ENCODE data around the gene PBX2. TPM values are rescaled to one million over a fixed set of nuclear protein-coding genes. Genes with fewer than 3 reads are reported as not detected.

PBX2 gene
- total RNA-seq, 1 experiment from 2014 or later = 122 TPM

DNA sequence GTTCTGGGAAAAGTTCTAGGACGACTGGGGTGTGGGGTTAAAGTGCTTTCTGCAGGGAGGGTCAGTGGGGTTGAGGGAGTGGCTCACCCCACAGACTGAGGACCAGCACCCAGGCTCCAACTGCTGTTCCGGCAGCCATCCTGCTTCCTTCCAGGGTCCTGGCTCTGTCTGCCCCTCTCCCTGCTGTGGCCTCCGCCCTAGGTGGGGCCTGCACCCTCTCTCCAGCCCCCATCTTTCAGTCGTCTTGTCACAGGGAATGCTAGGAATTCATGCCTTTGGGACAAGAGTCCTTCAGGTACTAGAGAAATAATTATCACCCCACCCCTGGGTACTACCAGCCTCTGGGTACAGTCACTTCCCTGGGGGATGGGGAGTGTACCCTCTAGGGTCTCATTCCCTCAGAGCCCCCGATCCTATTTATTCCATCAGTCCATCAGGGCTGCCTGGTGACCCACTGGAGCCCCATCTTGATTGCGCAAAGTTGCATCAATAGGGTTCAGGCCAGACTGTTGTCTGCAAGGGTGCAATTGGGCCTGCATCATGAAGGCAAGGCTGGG, 5.8 kb downstream of the PBX2 start, which contains the start of gene AGER:
AGER (minus strand) TSS at position 170 of the 557 bp plus-strand sequence; CDS start at position 139, 31 bp downstream.
- intact Hi-C loops (cut with micrococcal nuclease; ENCODE audit: unreplicated experiment) = no loop called here
- DNase-seq = no peak
- Mint-ChIP-seq H3K36me3 (ENCODE audit: insufficient read depth, unreplicated experiment) (peaks cover 76% of the 10 kb centered on the region), H3K27me3 (ENCODE audit: unreplicated experiment) (no peaks in the 10 kb centered on the region), H3K4me3 (ENCODE audit: low read depth, unreplicated experiment) (no peak within 1 kb of the TSS), H3K27ac (ENCODE audit: unreplicated experiment) (no peak within 1 kb of the TSS), H3K4me1 (ENCODE audit: low read depth, unreplicated experiment) (peaks cover 22% of the 10 kb centered on the region), H3K9me3 (ENCODE audit: low read depth, unreplicated experiment) (no peaks in the 10 kb centered on the region)
- TF ChIP-seq, protein P1, sequence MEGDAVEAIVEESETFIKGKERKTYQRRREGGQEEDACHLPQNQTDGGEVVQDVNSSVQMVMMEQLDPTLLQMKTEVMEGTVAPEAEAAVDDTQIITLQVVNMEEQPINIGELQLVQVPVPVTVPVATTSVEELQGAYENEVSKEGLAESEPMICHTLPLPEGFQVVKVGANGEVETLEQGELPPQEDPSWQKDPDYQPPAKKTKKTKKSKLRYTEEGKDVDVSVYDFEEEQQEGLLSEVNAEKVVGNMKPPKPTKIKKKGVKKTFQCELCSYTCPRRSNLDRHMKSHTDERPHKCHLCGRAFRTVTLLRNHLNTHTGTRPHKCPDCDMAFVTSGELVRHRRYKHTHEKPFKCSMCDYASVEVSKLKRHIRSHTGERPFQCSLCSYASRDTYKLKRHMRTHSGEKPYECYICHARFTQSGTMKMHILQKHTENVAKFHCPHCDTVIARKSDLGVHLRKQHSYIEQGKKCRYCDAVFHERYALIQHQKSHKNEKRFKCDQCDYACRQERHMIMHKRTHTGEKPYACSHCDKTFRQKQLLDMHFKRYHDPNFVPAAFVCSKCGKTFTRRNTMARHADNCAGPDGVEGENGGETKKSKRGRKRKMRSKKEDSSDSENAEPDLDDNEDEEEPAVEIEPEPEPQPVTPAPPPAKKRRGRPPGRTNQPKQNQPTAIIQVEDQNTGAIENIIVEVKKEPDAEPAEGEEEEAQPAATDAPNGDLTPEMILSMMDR (IDR thresholded peaks at IDR 0.05; ENCODE audit: unreplicated experiment) = no peak
- CTCF ChIA-PET = no interaction called here
- no TSS peak for BruUV-seq (replicated peaks)

DNA sequence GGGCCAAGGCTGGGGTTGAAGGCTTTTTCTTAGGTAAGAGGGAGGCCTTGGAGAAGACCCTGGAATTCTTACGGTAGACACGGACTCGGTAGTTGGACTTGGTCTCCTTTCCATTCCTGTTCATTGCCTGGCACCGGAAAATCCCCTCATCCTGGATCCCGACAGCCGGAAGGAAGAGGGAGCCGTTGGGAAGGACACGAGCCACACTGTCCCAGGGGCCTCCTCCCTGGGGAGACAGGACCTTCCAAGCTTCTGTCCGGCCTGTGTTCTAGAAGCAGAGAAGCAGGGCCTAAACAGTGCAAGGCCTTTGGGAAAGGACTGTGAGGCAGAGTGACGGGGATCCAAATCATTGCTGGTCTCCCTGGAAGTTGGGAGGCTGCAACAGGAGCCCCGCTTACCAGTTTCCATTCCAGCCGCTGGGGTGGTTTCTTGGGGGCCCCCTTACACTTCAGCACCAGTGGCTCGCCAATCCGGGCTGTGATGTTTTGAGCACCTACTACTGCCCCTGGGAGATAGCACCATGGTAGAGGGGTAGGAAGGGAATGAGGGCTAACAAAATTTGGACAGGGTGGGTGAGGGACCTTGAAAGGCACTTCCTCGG, 6.4 kb downstream of the PBX2 start:
- TF ChIP-seq, protein P1 (IDR thresholded peaks at IDR 0.05; ENCODE audit: unreplicated experiment) = no peak
- Mint-ChIP-seq H3K36me3 (ENCODE audit: insufficient read depth, unreplicated experiment) (peaks cover 76% of the 10 kb centered on the region), H3K9me3 (ENCODE audit: low read depth, unreplicated experiment) (no peaks in the 10 kb centered on the region), H3K4me3 (ENCODE audit: low read depth, unreplicated experiment) (no peak overlapping the region), H3K27me3 (ENCODE audit: unreplicated experiment) (no peaks in the 10 kb centered on the region), H3K27ac (ENCODE audit: unreplicated experiment) (no peak overlapping the region), H3K4me1 (ENCODE audit: low read depth, unreplicated experiment) (peaks cover 22% of the 10 kb centered on the region)
- DNase-seq = no peak
- BruUV-seq (replicated peaks) = no TSS peak
- CTCF ChIA-PET = no interaction called here
- intact Hi-C loops (cut with micrococcal nuclease; ENCODE audit: unreplicated experiment) = no loop called here

DNA sequence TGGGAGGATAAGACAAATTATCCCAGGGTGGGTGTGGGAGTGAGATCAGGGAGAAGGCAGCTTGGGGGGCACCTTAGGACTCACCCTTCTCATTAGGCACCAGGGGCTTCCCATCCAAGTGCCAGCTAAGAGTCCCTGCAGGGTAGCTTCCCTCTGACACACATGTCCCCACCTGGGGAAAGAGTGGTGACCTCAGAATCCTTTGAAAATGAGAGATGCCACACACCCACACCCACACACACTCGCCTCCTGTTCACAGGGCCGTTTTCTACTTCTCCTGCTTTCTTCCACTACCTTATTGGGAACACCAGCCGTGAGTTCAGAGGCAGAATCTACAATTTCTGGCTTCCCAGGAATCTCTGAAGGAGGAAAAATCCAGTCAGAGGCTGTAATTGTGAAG, 7.0 kb downstream of the PBX2 start:
- Mint-ChIP-seq H3K9me3 (ENCODE audit: low read depth, unreplicated experiment) (no peaks in the 10 kb centered on the region), H3K4me1 (ENCODE audit: low read depth, unreplicated experiment) (peaks cover 20% of the 10 kb centered on the region), H3K27ac (ENCODE audit: unreplicated experiment) (no peak overlapping the region), H3K36me3 (ENCODE audit: insufficient read depth, unreplicated experiment) (peaks cover 78% of the 10 kb centered on the region), H3K27me3 (ENCODE audit: unreplicated experiment) (no peaks in the 10 kb centered on the region), H3K4me3 (ENCODE audit: low read depth, unreplicated experiment) (no peak overlapping the region)
- intact Hi-C loops (cut with micrococcal nuclease; ENCODE audit: unreplicated experiment) = no loop called here
- CTCF ChIA-PET = interaction anchor here (0.6 to 0.7 kb wide), 2 partner anchors 12 to 22 kb away, joined by 3 read pairs; no protein-coding TSS in a partner anchor
- no peak for DNase-seq
- BruUV-seq (replicated peaks) = no TSS peak
- TF ChIP-seq, protein P1 (IDR thresholded peaks at IDR 0.05; ENCODE audit: unreplicated experiment) = no peak

DNA sequence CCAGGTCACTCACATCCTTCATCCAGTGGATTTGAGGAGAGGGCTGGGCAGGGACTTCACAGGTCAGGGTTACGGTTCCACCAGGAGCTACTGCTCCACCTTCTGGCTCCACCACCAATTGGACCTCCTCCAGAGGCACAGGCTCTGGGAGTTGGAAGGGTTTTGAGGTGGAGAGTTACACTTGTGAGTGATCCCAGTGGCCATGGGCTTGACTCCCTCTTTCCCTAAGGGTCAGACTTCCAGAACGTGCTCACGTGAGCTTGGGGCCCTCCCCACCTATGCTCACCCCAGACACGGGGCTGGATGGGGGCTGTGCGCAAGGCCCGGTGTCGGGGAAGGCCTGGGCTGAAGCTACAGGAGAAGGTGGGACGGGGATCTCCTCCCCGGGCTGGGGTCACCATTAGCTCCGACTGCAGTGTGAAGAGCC, 7.4 kb downstream of the PBX2 start:
- Mint-ChIP-seq H3K36me3 (ENCODE audit: insufficient read depth, unreplicated experiment) (peaks cover 78% of the 10 kb centered on the region), H3K4me3 (ENCODE audit: low read depth, unreplicated experiment) (no peak overlapping the region), H3K9me3 (ENCODE audit: low read depth, unreplicated experiment) (no peaks in the 10 kb centered on the region), H3K4me1 (ENCODE audit: low read depth, unreplicated experiment) (peaks cover 15% of the 10 kb centered on the region), H3K27me3 (ENCODE audit: unreplicated experiment) (no peaks in the 10 kb centered on the region), H3K27ac (ENCODE audit: unreplicated experiment) (no peak overlapping the region)
- intact Hi-C loops (cut with micrococcal nuclease; ENCODE audit: unreplicated experiment) = no loop called here
- no TSS peak for BruUV-seq (replicated peaks)
- DNase-seq = no peak
- TF ChIP-seq, protein P1 (IDR thresholded peaks at IDR 0.05; ENCODE audit: unreplicated experiment) = no peak
- CTCF ChIA-PET = interaction anchor here (0.6 to 0.7 kb wide), 2 partner anchors 13 to 23 kb away, joined by 3 read pairs; no protein-coding TSS in a partner anchor
